Activated CD4-positive, alpha-beta T cell treated with anti-CD3 and anti-CD28 coated beads, Interleukin-2, amount 50 U/mL, for 4 hours (primary cell): ENCODE results near the gene GPALPP1.
"Not testable (repeated sequence)": the region's sequence is repeated elsewhere in the genome, so short reads cannot be mapped to it uniquely, and the experiment has no call there.

Source experiments
- DNase-seq, 2 experiments: peaks; one replicate each; pipeline ENCODE4 v3.0.0-alpha.2; 2020

Gene GPALPP1

DNA sequence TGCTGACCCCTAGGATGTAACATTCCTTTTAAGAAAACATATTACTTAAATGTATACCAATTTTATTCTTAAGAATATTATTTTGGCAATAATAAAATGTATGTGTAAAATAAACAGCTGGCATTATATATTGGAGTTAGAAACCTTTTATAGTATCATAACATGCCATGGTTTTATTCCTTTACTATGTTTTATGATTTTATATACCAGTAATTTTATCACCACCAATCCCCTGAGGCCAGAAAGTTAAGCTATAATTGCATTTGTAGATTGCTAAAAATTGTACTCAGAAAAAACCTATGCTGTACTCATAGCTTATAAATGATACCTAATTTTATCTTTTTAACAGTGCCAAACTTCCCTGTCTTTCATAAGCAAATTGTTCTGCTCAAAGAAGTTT, 17.9 kb downstream of the GPALPP1 start:
- DNase-seq = no peak

GRCh38 chr13:45007823-45008222, 18.5 kb downstream of the GPALPP1 start:
- DNase-seq = no peak

- no peak for DNase-seq
Measured at GRCh38 chr13:45011198-45011597, 21.9 kb downstream of the GPALPP1 start.

- no peak for DNase-seq
Measured at GRCh38 chr13:45015300-45015699, 26.0 kb downstream of the GPALPP1 start.

GRCh38 chr13:45016792-45017425, 27.6 kb downstream of the GPALPP1 start:
- no peak for DNase-seq

GRCh38 chr13:45019981-45020380, 30.6 kb downstream of the GPALPP1 start:
- not testable (repeated sequence) for DNase-seq

GRCh38 chr13:45021250-45021649, 31.9 kb downstream of the GPALPP1 start:
- no peak for DNase-seq

DNA sequence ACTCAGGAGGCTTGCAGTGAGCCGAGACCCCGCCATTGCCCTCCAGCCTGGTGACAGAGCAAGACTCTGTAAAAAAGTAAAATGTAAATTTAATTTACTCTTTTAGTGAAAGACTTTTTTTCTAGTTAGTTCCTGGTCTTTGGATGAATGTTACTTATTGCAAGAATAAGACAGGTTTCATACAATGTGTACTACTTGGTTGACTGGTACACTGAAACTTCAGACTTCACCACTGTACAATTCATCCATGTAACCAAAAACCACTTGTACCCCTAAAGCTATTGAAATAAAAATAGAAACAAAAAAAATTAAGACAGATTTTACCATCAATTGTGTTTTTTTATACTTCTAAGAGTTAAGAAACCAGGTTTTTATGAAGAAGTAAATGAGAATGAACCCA, 35.5 kb downstream of the GPALPP1 start:
- no peak for DNase-seq

- DNase-seq = no peak
Measured at GRCh38 chr13:45034342-45034741, 45.0 kb downstream of the GPALPP1 start.

DNA sequence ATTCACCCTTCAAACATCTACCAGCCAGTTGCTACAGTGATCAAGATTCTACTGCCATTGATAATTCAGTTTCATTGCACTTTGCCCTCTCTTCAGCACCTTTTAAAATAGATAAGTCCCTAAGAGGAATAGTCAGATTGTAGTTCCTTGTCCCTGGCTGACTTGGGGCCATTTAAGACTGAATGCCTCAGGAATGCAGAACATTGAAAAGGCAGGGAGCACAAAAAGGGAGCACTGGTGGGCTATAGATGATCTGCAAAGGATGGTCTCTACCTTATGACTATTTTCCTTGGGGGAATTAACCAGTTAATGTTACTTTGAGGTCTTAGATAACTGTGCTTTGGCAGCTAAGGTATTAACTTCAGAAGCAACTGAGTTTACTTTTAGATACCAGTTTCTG, 46.9 kb downstream of the GPALPP1 start:
- DNase-seq = no peak

DNA sequence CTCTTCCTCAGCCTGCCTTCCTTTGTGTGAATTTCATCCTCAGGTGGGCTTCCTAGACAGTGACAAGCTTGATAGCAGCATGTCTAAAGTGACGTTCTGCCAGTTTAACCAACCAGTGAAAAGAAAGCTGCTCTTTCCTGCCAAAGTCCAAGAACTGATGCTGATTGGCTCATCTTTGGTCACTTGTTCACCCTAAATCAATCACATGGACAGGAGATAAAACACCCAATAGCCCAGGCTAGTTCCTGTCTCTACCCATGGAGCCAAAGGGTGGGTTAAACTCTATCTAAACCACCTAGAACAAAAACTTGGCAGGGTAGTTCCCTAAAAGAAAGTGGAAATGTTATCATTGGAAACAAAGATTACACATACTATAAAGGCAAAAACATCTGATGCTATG, 50.8 kb downstream of the GPALPP1 start:
- DNase-seq = no peak

GRCh38 chr13:45040622-45041021, 51.3 kb downstream of the GPALPP1 start:
- DNase-seq = no peak

- no peak for DNase-seq
Measured at GRCh38 chr13:45042539-45042938, 53.2 kb downstream of the GPALPP1 start.

- DNase-seq = no peak
Measured at GRCh38 chr13:45046445-45046844, 57.1 kb downstream of the GPALPP1 start.

GRCh38 chr13:45047394-45048310, 58.3 kb downstream of the GPALPP1 start:
- peak; percentile 71 to 75 for DNase-seq

GRCh38 chr13:45048890-45049407, 59.6 kb downstream of the GPALPP1 start:
- no peak for DNase-seq

DNA sequence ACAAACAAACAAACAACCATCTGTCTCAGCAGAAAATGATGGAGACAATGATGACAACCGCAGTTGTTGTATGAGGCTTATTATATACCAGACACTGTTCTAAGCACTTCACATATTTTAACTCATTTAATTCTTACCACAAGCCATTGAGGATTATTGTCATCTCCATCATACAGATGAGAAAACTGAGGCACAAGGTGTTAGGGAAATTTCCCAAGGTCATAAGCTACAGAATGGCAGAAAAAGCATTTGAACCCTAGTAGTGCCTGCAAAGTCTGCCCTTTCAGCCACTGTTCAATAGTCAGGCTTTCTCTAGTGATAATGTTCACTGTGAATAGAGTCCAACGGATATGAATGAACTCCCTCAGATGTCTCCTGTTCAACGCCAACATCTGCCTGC, 60.1 kb downstream of the GPALPP1 start:
- DNase-seq = no peak

DNA sequence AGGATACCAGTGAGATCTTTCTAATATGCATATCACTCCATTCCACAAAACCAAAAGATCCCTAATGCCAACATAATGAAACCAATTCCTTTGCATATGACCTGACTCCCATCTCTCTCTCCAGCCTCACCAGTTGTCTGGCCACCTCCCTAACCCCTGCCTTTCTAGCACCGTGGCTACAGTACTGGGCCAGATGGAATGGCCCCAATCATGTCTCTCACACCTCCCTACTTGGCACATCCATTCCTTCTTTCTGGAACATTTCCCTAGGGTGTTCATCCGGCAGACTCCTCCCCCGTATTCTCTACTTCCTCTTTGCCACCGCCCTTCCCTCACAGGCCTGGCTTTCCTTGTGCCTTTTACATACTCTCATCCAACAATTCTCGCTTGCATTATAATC, 62.0 kb downstream of the GPALPP1 start:
- no peak for DNase-seq

GRCh38 chr13:45055198-45055901, 66.0 kb downstream of the GPALPP1 start:
- DNase-seq = peak; percentile 31 to 46

DNA sequence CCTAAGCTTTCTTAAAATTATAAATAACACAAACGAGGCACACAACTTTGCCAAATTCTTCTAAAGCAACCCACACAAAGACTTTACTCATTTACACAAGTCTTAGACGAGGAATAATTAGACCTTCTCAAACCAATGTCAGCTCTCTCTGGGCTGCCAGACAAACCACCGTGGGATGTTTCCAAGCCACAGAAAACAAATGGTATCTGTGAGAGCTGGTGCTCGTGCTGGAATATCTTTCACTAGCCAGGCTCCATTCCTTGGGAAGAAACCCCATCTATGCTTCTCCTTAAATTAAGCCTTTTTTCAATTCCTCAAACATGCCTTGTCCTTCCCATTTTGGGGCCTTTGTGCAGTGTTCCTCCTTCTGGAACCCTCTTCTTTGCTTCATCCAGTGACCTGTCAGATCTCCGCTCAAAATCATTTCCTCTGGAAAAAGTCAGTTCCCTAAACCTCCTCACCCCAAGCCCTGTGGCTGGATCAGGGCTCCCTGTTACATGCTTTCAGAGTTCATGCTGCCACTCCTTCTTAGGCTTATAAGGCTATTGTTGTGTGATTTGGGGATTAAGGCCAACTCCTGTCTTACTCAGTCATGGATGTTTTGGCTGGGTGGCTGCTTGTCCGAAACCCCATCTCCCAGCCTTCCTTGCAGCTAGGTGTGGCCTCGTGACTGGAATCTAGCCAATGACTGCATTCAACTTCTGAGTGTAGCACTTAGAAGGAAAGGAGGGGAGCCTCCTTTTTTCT, 66.7 kb downstream of the GPALPP1 start:
- no peak for DNase-seq

- no peak for DNase-seq
Measured at GRCh38 chr13:45060062-45060461, 70.7 kb downstream of the GPALPP1 start.

- no peak for DNase-seq
Measured at GRCh38 chr13:45063261-45063860, 74.0 kb downstream of the GPALPP1 start.
